GM18868 (cell line): ENCODE measurements around the gene AAK1.
A peak's percentile ranks its signal among the peaks of the same experiment; 100 is the strongest.
"Not testable (repeated sequence)": the region's sequence is repeated elsewhere in the genome, so short reads cannot be mapped to it uniquely, and the experiment has no call there.

Experiments used
- ATAC-seq: cut with Tn5 transposase; IDR thresholded peaks from one replicate; pipeline ENCODE4 v1.9.1; 2021; ENCODE audit warnings: mild to moderate bottlenecking, moderate library complexity; ENCODE audit not compliant: unreplicated experiment

AAK1 gene

GRCh38 chr2:69660637-69661036 lies 17.1 kb upstream of the AAK1 start:
- ATAC-seq = no peak

GRCh38 chr2:69659941-69660483 lies 16.5 kb upstream of the AAK1 start:
- ATAC-seq = no peak

- ATAC-seq = no peak
Observed at GRCh38 chr2:69659349-69659748, 15.8 kb upstream of the AAK1 start.

GRCh38 chr2:69652206-69652605 lies 8.7 kb upstream of the AAK1 start:
- ATAC-seq = no peak

- not testable (repeated sequence) for ATAC-seq
Observed at GRCh38 chr2:69647196-69647595, 3.7 kb upstream of the AAK1 start.

- no peak for ATAC-seq
Observed at GRCh38 chr2:69646714-69647113, 3.2 kb upstream of the AAK1 start.

GRCh38 chr2:69645921-69646320 lies 2.4 kb upstream of the AAK1 start:
- no peak for ATAC-seq

- ATAC-seq = no peak
Observed at GRCh38 chr2:69645031-69645431, 1.5 kb upstream of the AAK1 start.

- no peak for ATAC-seq
Observed at GRCh38 chr2:69644506-69644979, 1.0 kb upstream of the AAK1 start.

GRCh38 chr2:69642709-69643601 lies 584 bp downstream of the AAK1 start:
- ATAC-seq = peak; percentile 15

GRCh38 chr2:69641887-69642708 lies 1.4 kb downstream of the AAK1 start:
- ATAC-seq = no peak

- ATAC-seq = no peak
Observed at GRCh38 chr2:69641471-69641870, 2.1 kb downstream of the AAK1 start.

GRCh38 chr2:69639266-69639665 lies 4.3 kb downstream of the AAK1 start:
- no peak for ATAC-seq

- ATAC-seq = no peak
Observed at GRCh38 chr2:69638630-69639029, 4.9 kb downstream of the AAK1 start.

GRCh38 chr2:69637923-69638322 lies 5.6 kb downstream of the AAK1 start:
- ATAC-seq = no peak

- ATAC-seq = no peak
Observed at GRCh38 chr2:69636395-69636794, 7.1 kb downstream of the AAK1 start.

GRCh38 chr2:69635432-69635831 lies 8.1 kb downstream of the AAK1 start:
- no peak for ATAC-seq

- ATAC-seq = no peak
Observed at GRCh38 chr2:69634196-69634821, 9.2 kb downstream of the AAK1 start.

- no peak for ATAC-seq
Observed at GRCh38 chr2:69631402-69631801, 12.1 kb downstream of the AAK1 start.

GRCh38 chr2:69629921-69630608 lies 13.5 kb downstream of the AAK1 start:
- no peak for ATAC-seq
